GM19372 (cell line): ENCODE measurements around the gene CTSH.

Source experiments
- ATAC-seq: cut with Tn5 transposase; IDR thresholded peaks from one replicate; pipeline ENCODE4 v1.9.1; 2021; ENCODE audit warnings: mild to moderate bottlenecking, low read depth, moderate library complexity; ENCODE audit not compliant: unreplicated experiment

Gene CTSH

GRCh38 chr15:78978601-78979179 is 33.8 kb upstream of the CTSH start:
- no peak for ATAC-seq

- ATAC-seq: peak; percentile 5
These were observed 32.9 kb upstream of the CTSH start for GRCh38 chr15:78977591-78978347.

DNA sequence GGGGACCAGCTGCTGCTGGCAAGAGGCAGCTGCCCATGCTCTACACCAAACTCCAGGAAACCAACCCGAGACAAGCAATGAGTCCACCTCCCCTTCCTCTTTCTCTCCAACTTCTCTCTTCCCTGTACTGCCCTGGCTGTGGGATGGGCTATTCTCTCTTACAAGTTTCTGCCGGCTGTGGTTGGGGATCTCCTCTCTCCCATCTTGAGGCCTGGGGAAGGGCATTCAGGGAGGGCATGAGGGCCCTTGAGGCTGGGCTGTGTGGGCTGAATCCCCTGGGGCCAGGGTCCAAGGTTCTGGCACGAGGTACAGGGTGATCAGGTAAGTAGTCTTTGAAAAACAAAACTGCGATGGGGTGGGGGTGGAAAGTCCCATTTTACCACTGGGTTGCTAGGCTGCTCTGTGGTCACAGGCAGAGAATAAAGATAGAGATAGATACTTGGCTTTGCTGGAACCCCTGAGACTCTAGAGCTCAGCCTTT is 32.3 kb upstream of the CTSH start:
- peak; percentile 72 for ATAC-seq

DNA sequence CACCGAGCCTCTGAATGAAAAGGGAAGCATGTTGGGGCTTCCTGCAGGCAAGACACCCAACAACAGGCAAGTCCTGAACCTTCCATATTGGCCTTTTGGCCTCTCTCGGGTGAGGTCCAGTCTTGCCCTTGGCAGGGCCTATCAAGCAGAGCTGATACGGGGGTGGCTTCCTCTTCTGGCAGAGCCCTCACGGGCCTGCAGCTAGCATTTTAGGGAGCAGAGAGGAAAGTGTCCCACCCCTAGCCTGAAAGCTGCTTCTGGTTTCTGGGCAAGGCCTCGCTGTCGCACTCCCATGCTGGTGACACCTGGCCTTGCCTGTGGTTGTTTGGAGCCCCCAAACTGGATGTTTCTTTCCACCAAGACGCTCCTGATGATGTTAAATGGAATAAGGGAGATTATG is 31.8 kb upstream of the CTSH start:
- ATAC-seq: peak; percentile 10

GRCh38 chr15:78974272-78974918 is 29.5 kb upstream of the CTSH start:
- ATAC-seq: no peak

- no peak for ATAC-seq
These were observed 25.0 kb upstream of the CTSH start for GRCh38 chr15:78969687-78970349.

- no peak for ATAC-seq
These were observed 23.9 kb upstream of the CTSH start for GRCh38 chr15:78968539-78969271.

DNA sequence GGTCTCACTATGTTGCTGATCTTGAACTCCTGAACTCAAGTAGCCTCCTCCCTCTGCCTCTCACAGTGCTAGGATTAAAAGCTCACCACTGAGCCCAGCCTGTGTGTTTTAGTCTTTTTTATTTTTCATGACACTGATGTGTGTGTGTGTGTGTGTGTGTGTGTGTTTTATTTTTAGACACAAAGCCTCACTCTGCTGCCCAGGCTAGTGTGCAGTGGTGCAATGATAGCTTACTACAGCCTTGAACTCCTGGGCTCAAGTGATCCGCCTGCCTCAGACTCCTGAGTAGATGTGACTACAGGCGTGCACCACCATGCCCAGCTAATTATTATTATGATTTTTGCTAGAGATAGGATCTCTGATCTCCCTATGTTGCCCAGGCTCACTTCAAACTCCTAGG is 23.3 kb upstream of the CTSH start:
- no peak for ATAC-seq

DNA sequence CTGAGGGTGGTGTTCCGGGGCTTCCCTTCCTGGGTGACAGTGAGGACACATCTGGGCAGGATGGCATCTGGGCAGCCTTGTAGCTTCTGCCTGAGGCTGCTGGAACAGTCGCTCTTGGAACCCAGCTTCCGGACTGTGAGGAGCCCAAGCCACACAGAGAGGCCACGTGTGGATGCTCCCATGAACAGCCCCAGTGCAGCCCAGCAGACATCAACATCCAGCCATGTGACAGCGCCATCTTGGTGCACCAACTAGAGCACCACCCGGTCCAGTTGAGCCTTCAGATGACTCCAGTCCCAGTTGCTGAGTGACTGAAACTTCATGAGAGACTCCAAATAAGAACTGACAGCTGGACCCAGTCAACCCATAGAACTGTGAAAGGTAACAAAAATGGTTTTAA is 15.5 kb upstream of the CTSH start:
- ATAC-seq: no peak

DNA sequence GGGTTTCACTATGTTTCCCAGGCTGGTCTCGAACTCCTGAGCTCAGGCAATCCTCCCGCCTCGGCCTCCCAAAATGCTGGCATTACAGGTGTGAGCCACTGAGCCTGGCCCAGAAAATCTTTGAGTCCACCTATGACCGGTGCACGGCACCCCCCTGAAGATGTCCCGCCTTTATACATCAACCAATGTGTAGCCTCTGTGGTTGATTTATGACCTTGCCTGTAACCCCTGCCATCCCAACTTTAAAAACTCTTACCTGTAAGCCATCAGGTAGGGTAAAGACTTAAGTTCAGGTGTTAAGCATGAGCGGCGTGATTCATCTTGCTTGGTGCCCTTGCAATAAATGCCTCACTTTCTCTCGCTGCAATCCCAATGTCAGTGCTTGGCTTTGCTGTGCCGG is 14.5 kb upstream of the CTSH start:
- ATAC-seq: no peak

DNA sequence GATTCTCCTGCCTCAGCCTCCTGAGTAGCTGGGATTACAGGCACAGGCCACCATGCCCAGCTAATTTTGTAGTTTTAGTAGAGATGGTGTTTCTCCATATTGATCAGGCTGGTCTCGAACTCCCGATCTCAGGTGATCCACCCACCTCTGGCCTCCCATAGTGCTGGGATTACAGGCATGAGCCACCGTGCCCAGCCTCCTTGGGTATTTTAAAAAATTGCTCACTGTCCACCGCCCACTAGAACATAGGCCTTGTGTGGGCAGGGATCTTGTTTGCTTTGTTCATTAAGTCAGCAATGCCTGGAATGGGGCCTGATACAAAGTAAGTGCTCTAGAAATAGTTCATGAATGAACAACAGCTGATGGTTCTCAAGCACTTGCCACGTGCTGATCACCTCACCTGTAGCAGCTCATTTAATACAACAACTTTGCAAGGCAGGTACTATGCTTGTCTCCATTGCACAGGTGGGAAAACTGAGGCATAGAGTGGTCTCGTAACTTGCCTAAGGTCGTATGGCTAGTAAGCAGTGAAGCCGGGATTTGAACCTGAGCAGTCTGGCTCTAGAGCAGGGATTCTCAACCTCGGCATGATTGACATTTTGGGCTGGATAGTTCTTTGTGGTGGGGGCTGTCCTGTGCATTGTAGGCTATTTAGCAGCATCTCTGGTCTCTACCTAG is 12.7 kb upstream of the CTSH start:
- ATAC-seq: no peak

GRCh38 chr15:78956937-78957336 is 12.1 kb upstream of the CTSH start:
- no peak for ATAC-seq

DNA sequence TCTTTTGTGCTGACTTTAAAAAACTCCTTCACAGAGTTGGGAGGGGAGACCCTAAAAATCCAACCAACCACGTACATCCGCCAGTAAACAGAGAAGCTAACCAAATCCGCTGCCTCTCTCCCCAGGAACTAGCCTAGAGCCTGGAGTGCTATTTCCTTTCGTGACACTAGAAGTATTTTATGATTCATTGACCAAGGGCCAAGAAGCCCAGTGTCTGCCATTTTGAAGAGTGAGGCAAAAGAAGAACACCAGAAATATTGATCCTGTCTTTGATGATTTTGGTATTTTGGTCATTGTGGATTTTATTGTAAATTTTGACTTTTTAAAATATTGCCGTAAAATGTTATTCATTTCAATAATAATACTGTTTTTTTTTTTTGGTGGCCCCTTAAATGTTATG is 10.5 kb upstream of the CTSH start:
- ATAC-seq: no peak

DNA sequence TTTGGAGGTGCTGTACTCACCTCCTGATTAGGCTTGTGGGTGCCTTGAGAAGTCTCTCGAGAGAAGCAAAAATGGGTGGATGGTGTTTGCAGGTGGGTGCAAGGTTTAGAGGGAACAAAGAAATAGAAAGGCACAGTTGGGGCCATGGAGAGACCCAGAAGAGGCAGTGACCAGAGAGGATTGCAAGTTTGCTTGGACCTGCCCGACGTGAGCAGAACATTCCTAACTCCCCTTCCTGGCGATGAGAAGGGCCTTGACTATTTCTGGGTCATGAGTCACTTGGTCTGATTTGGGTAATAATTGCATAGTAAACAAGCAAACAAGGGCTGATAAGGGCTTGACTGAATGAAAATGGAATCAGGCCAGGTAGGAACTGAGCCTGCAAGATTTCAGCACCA is 7.0 kb upstream of the CTSH start:
- ATAC-seq: no peak

DNA sequence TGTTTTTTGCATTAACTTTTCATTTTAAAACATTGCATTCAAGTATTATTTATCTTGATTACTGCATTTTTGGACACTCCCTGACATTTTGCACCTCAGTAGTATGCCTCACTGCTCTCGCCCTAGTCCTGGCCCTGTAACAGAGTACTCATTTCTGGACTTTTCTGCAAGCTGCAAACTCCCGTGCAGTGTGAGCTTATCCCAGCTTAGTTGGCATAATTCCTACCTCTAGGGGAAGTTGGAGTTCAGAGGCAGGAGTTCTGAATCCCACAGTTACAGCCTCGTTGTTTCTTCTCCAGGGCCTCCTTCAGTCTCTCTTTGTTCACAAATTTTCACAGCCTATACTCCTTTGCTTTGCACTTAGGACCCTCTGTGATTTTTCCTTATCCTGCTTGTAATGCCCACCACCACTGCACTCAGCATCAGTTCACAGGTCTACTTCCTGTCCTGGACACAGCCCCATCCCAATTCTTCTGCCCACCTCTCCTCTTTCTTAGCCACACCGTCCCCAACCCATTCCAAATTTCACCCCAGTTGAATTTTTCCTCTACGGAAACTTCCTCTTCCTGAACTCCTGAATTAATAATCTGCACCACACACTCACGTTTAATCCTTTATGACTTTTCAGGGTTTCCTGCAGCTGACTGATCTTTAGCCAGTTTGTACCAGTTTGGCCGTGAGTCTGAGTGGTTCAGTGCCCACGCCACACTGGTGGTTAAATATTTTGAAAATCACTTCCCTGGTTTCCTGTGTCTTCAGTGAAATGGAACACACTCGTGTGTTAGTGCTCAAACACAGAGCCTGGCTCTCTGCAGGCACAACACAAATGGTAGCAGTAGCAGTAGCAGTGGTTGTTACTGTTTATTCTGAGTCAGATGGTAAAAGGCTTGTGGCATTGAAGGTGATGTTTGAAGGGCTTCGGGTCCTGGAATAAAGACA is 6.3 kb upstream of the CTSH start:
- ATAC-seq: no peak

DNA sequence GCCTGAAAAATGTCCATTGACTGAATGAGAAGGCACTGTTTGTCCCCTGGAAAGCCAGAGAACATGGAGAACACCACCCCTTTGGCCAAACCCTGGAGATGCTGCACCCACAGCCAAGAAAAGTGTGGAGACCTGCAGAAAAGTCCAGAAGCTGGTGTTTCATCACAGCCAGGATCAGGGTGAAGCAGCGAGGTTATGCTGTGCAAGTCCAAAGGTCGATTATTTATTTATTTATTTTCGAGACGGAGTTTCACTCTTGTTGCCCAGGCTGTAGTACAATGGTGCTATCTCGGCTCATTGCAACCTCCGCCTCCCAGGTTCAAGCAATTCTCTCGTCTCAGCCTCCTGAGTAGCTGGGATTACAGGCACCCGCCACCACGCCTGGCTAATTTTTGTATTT is 5.5 kb upstream of the CTSH start:
- no peak for ATAC-seq

DNA sequence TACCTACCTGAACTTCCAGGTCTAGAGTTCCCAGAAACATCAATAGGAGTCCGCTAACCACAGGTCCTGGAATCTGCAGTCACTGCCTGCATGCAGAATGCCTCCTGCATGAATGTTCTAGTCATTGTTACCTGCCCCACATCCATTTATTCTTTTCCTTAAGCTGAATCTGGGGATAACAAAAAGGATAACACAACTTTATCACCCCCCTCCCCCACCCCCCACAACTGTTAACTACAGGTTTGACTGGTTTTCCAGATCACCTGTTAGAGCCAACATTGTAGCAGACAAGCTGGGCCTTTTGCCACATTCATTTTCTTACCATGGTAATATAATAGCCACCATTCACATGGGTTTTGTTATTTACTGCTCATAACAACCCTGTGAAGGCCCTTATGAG is 4.6 kb upstream of the CTSH start:
- ATAC-seq: no peak

DNA sequence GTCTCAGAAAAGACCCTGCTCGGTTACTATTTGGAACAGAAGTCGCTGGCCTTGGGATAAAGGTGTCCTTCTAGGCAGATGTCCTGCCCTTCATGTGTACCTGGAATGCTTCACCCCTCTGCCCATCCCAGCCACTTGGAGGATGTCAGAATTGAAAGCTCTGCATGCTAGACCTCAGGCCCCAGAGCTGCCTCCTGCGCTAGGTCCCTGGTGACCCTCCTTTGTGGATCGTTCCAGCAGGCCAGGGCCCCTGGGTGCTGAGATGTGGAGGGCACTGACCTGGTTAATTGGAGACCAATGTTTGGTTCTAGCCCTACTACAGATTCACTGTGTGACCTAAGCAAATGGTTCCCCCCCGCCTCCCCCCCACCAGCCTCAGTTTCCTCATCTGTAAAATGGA is 2.7 kb upstream of the CTSH start:
- no peak for ATAC-seq

DNA sequence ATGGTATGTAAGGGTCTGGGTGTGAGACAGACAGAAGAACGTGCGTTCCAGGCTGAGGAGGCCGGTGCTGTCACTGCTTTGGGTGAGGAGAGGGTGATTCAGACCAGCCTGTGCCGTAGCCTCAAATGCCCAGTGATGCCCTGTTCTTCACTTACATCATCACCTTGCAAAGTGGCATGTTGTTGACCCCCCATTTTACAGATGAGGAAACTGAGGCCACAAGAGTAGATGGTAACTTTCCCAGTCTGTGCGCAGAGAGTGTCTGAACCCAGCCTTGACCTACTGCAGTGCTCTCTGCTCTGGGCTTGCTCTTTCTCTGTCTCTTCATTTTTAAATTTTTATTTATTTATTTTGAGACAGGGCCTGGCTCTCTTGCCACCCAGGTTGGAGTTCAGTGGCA is 1.6 kb upstream of the CTSH start:
- ATAC-seq: no peak
